GM23248 (cell line): ENCODE data around the gene WIPI1. TPM values are rescaled to one million over a fixed set of nuclear protein-coding genes. Genes with fewer than 3 reads are reported as not detected.

Source experiments
- DNase-seq: peaks from one replicate; pipeline ENCODE4 v3.0.0-alpha.2; 2015
- H2AFZ ChIP-seq: fragments of 200-600 bp; sonication (generic); 2 replicates; pipeline ENCODE4 v1.6.1; 2016; ENCODE audit warnings: antibody characterized with exemption
- H3F3A ChIP-seq: fragments of 200-600 bp; sonication (generic); 2 replicates; pipeline ENCODE4 v1.6.1; 2016; ENCODE audit warnings: mild to moderate bottlenecking, antibody characterized with exemption, mixed run types; ENCODE audit not compliant: insufficient read depth
- H3K27ac ChIP-seq: fragments of 200-600 bp; sonication (generic); 2 replicates; pipeline ENCODE4 v1.5.1; 2016; ENCODE audit warnings: mild to moderate bottlenecking
- H3K27me3 ChIP-seq: fragments of 200-600 bp; sonication (generic); replicated peaks from 2 replicates; pipeline ENCODE4 v1.6.1; 2016; ENCODE audit warnings: mild to moderate bottlenecking; ENCODE audit not compliant: insufficient read depth
- H3K36me3 ChIP-seq: fragments of 200-600 bp; sonication (generic); 2 replicates; pipeline ENCODE4 v1.6.1; 2016; ENCODE audit warnings: low read depth, mild to moderate bottlenecking
- H3K4me1 ChIP-seq: fragments of 200-600 bp; sonication (generic); 2 replicates; pipeline ENCODE4 v1.6.1; 2016; ENCODE audit warnings: mild to moderate bottlenecking; ENCODE audit not compliant: insufficient read depth
- H3K4me2 ChIP-seq: fragments of 200-600 bp; sonication (generic); one replicate; pipeline ENCODE4 v1.6.1; 2016; ENCODE audit warnings: mild to moderate bottlenecking; ENCODE audit not compliant: unreplicated experiment
- H3K4me3 ChIP-seq: fragments of 200-600 bp; sonication (generic); 2 replicates; pipeline ENCODE4 v1.5.1; 2016; ENCODE audit warnings: mild to moderate bottlenecking
- H3K79me2 ChIP-seq: fragments of 200-600 bp; sonication (generic); 2 replicates; pipeline ENCODE4 v1.6.1; 2016; ENCODE audit warnings: mild to moderate bottlenecking; ENCODE audit not compliant: insufficient read depth
- H3K9ac ChIP-seq: fragments of 200-600 bp; sonication (generic); 2 replicates; pipeline ENCODE4 v1.6.1; 2016; ENCODE audit warnings: mild to moderate bottlenecking
- H3K9me2 ChIP-seq: fragments of 200-600 bp; sonication (generic); 2 replicates; pipeline ENCODE4 v1.6.1; 2016; ENCODE audit warnings: mixed run types, mild to moderate bottlenecking, moderate library complexity; ENCODE audit not compliant: insufficient read depth
- H3K9me3 ChIP-seq: fragments of 200-600 bp; sonication (generic); one replicate; pipeline ENCODE4 v1.6.1; 2017; ENCODE audit warnings: low read depth
- H4K20me1 ChIP-seq: fragments of 200-600 bp; sonication (generic); 2 replicates; pipeline ENCODE4 v1.6.0; 2016; ENCODE audit not compliant: insufficient read depth
- EZH2 ChIP-seq: fragments of 200-600 bp; sonication (generic); IDR thresholded peaks from 2 replicates; pipeline ENCODE4 v1.6.1; 2018; ENCODE audit warnings: antibody characterized with exemption, mild to moderate bottlenecking; ENCODE audit not compliant: insufficient read depth, poor library complexity, severe bottlenecking
- EZH2phosphoT487 ChIP-seq: fragments of 200-600 bp; sonication (generic); IDR thresholded peaks from 2 replicates; pipeline ENCODE4 v1.6.1; 2018; ENCODE audit warnings: antibody characterized with exemption, moderate library complexity, mild to moderate bottlenecking, low read depth; ENCODE audit not compliant: insufficient read depth
- WGBS, 2 experiments: methylation state at CpG; one replicate each; pipeline ENCODE4 v1.1.6; 2015 to 2017; ENCODE audit warnings: low lambda C conversion rate in 2 of 2, low coverage in 1 of 2; ENCODE audit errors: missing lambda C conversion rate in 2 of 2; 5-methylcytosine and 5-hydroxymethylcytosine counted together
- in situ Hi-C: fragments of 300-500 bp; cut with MboI; formaldehyde crosslinking; loops from 2 replicates; pipeline ENCODE4 v1.15.0; 2020
- polyA plus RNA-seq: library from polyadenylated mRNA; unstranded; fragments of >200 nt; fragmentation: Nextera tagmentation; extraction: Ambion mirVana; gene quantifications from 2 replicates; pipeline ENCODE4 v1.2.1, GENCODE V29; 2016
- total RNA-seq: library from RNA; depleted of rRNA; stranded (reverse); fragments of >200 nt; shearing (Covaris generic); gene quantifications from 2 replicates; pipeline ENCODE4 v1.2.3, GENCODE V29; 2014

WIPI1 gene
- total and polyA plus RNA-seq, 2 experiments from 2014 or later = 82.0 to 99.1 TPM

DNA sequence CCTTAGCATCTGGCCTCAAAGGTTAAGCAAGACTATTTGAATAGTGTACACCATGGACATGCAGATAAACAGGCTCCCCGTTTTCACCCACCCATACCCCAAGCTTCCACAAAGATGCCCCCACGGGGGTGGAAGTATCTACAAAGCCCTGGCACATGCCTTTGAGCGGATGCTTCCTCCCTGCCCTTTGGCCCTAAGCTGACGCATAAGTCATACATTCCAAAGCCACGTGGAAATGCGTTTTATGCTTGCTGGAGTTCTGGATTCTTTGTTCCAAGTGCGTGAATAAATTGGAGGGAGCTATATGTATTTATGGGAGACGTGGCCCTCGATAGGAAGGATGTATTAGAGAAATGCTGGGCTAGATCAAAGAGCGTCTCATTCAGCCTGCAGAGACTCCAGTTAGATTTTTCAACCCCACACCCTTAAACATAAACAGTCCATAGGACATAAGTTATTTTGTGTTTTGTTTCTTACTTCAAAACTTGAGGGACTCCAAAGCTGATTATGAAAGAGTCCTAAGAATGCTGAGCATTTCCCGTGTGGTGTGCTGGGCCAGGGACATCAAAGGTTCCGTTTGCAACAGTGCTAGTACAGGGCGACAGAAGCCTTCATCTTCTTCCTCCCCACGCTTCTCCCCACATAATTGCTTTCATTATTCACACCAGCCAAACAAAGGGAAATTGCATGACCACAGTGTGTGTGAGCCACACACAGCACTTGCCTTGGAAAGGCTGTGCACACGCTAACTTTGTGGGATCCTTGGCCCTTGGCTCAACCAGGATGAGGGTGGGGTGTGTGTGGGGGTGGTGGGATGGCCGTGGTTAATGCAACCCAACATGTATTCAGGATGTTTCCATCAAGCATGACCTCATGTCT, 73.6 kb downstream of the WIPI1 start:
- H3K79me2 ChIP-seq = no peaks in the 10 kb centered on the region
- no peak overlapping the region for H2AFZ ChIP-seq
- H3K9me2 ChIP-seq = no peaks in the 10 kb centered on the region
- peak overlapping the region; percentile 98 for H3K27ac ChIP-seq
- H3K9ac ChIP-seq = peak overlapping the region; percentile 82
- H4K20me1 ChIP-seq = no peaks in the 10 kb centered on the region
- no peaks in the 10 kb centered on the region for H3K36me3 ChIP-seq
- no peaks in the 10 kb centered on the region for H3K9me3 ChIP-seq
- WGBS, 2 experiments = 9 to 11% methylated on average over 16 of the region's 16 CpGs
- peak; percentile 91 for DNase-seq
- TF ChIP-seq EZH2phosphoT487 (peak; percentile 78; the same call in 1 of the 2 replicates), EZH2 (no peak)
- in situ Hi-C loops = no loop called here
- H3K4me2 ChIP-seq = peak overlapping the region; percentile 84
- peak overlapping the region; percentile 56 for H3K4me3 ChIP-seq
- H3F3A ChIP-seq = peaks cover 44% of the 10 kb centered on the region
- no peaks in the 10 kb centered on the region for H3K27me3 ChIP-seq
- H3K4me1 ChIP-seq = peaks cover 50% of the 10 kb centered on the region

DNA sequence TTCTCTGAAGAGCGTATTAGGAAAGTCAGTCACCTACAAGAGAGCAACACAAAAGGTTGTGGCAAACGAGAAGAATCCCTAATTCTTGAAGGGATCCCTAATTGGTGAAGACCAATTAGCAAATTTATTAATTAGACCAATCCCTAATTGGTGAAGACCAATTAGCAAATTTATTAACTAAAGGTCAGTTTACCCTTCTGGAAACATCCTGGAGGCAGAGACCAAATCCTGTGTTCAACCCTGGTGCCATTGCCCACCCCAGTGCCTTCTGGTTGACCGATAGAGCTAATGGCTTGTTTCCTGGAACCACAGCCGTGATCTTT, 74.2 kb downstream of the WIPI1 start:
- peaks cover 54% of the 10 kb centered on the region for H3K4me1 ChIP-seq
- TF ChIP-seq EZH2 (no peak), EZH2phosphoT487 (no peak)
- no peaks in the 10 kb centered on the region for H3K27me3 ChIP-seq
- peaks cover 44% of the 10 kb centered on the region for H3F3A ChIP-seq
- H3K9ac ChIP-seq = peak overlapping the region; percentile 82
- peak overlapping the region; percentile 98 for H3K27ac ChIP-seq
- H4K20me1 ChIP-seq = no peaks in the 10 kb centered on the region
- in situ Hi-C loops = no loop called here
- peak overlapping the region; percentile 84 for H3K4me2 ChIP-seq
- no peaks in the 10 kb centered on the region for H3K36me3 ChIP-seq
- WGBS, 2 experiments = 82 to 84% methylated on average over 4 of the region's 4 CpGs
- H3K4me3 ChIP-seq = no peak overlapping the region
- H3K9me3 ChIP-seq = no peaks in the 10 kb centered on the region
- no peaks in the 10 kb centered on the region for H3K9me2 ChIP-seq
- DNase-seq = no peak
- no peak overlapping the region for H2AFZ ChIP-seq
- H3K79me2 ChIP-seq = no peaks in the 10 kb centered on the region

DNA sequence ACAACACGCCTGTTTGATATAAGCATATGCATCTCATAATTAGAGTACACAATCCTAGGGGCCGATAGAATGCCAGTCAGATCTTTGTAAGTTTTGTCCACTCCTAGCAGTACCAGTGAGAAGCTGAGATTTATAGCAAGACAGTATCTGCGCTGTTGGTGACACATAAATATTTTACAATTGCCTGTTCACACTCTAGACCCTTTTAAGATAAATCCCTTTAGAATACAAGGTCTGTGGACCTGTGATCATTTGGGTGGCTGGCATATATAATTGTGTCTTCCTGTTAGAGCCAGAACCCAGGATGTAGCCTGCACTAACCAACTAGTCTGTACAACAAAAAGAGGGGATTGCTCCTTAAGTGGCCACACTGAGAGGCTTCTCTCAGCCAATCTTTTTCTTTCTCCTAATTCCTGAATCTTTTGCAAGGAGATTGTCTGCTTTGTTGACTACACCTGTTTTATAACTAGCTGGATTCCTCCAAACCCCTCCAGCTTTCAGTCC, 74.7 kb downstream of the WIPI1 start:
- H2AFZ ChIP-seq = no peak overlapping the region
- H3K9me3 ChIP-seq = no peaks in the 10 kb centered on the region
- no peak for TF ChIP-seq EZH2
- TF ChIP-seq EZH2phosphoT487 = no peak
- H3K36me3 ChIP-seq = no peaks in the 10 kb centered on the region
- peak overlapping the region; percentile 84 for H3K4me2 ChIP-seq
- no peaks in the 10 kb centered on the region for H4K20me1 ChIP-seq
- H3K4me1 ChIP-seq = peaks cover 59% of the 10 kb centered on the region
- no peaks in the 10 kb centered on the region for H3K79me2 ChIP-seq
- H3K9me2 ChIP-seq = no peaks in the 10 kb centered on the region
- no peaks in the 10 kb centered on the region for H3K27me3 ChIP-seq
- H3K27ac ChIP-seq = peak overlapping the region; percentile 98
- in situ Hi-C loops = no loop called here
- DNase-seq = peak; percentile 21
- H3K9ac ChIP-seq = peak overlapping the region; percentile 82
- 95 to 96% methylated on average over 3 of the region's 3 CpGs for WGBS, 2 experiments
- H3K4me3 ChIP-seq = no peak overlapping the region
- peaks cover 48% of the 10 kb centered on the region for H3F3A ChIP-seq

DNA sequence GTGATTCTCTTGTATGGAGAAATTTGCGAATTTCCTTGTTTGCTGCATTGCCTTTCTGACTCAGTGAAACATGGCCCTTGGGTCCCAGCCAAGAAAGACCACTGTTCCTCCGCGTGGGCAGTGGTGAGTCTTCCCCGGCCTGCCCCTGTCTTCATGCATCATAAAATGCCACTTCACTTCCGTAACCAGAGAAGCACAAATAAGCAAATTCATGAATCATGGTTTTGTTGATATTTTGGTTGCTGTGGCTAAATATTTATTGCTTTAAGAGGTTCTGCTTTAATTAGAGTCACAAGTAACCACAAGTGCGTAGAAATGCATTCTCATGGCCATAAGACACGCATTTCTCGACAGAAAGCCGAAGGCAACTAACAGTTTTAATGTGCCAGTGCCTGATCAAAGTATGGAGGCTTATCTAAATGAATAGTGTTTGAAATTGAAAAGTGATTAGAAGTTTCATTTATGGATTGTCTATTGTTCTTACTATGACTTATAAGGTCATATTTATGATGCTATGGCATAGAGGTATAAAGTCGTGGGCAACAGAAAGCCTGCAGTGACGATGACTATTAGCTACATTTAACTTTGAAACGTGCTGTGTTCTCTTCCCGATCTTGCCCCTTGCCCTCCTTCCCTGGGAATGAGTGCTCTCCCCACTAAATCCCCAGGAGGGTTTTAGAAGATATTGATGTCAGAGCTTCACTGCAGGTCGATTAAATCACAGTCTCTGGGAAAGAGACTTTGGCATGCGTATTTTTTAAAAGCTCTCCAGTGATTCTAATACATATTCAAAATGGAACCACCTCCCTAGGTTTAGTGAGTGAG, 76.0 kb downstream of the WIPI1 start:
- H3F3A ChIP-seq = peaks cover 58% of the 10 kb centered on the region
- peak overlapping the region; percentile 98 for H3K27ac ChIP-seq
- H3K9ac ChIP-seq = peak overlapping the region; percentile 81
- H2AFZ ChIP-seq = no peak overlapping the region
- no peaks in the 10 kb centered on the region for H3K79me2 ChIP-seq
- TF ChIP-seq EZH2 (no peak), EZH2phosphoT487 (no peak)
- no peaks in the 10 kb centered on the region for H3K9me2 ChIP-seq
- DNase-seq = peak; percentile 100
- H3K27me3 ChIP-seq = no peaks in the 10 kb centered on the region
- peaks cover 63% of the 10 kb centered on the region for H3K4me1 ChIP-seq
- H4K20me1 ChIP-seq = no peaks in the 10 kb centered on the region
- no peak overlapping the region for H3K4me3 ChIP-seq
- H3K36me3 ChIP-seq = no peaks in the 10 kb centered on the region
- peak overlapping the region; percentile 61 for H3K4me2 ChIP-seq
- no peaks in the 10 kb centered on the region for H3K9me3 ChIP-seq
- 19% methylated on average over 15 of the region's 15 CpGs for WGBS, 2 experiments
- in situ Hi-C loops = no loop called here
